Liver (tissue), 2 donors: Measurements from ENCODE around the gene USHBP1.
A peak's percentile ranks its signal among the peaks of the same experiment; 100 is the strongest.

Source experiments
- JUND ChIP-seq, 2 donors: IDR thresholded peaks; 2 replicates each; pipeline ENCODE4 v1.6.1; 2016; ENCODE audit warnings: antibody characterized with exemption in 2 of 2
- RAD21 ChIP-seq, 2 donors: IDR thresholded peaks; 2 replicates each; pipeline ENCODE4 v1.6.1; 2016; ENCODE audit warnings: antibody characterized with exemption in 2 of 2, mild to moderate bottlenecking in 2 of 2
- TF ChIP-seq, protein P1 (sequence below): IDR thresholded peaks from 2 replicates; pipeline ENCODE4 v1.6.1; 2016; ENCODE audit warnings: antibody characterized with exemption
- donor health status: healthy.

DNA sequence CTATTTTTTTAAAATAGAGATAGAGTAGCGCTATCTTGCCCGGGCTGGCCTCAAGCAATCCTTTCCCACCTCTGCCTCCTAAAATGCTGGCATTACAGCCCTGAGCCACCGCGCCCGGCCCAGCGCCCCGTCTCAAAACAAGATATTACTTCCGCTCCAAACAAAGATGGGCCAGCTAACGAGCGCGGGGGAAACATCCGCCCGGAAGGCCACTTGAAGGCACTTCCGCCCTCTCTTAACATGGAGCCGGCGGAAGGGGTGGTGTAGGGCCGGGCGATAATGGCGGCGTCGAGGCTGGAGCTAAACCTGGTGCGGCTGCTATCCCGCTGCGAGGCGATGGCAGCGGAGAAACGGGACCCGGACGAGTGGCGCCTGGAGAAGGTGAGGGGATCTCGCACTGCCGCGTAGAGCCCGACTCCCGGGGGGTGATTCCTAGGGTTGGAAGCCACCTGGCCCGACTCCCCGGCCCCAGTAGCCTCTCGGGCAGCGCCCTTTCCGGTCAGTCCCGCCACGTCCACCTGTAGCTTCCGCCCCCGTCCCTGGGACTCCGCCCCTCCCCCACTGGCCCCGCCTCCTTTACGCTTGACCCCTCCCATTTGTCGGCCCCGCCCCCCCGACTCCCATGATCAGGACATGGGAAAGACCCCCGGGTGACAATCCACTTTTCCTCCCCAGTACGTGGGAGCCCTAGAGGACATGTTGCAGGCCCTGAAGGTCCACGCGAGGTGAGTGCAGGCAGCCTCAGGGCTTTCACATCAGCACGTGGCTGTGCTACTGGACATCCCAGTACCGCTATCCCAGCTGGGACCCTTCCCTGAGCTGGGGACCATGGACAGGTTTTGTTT lies 49.2 kb downstream of the USHBP1 start, which contains the start of gene USE1:
- TF ChIP-seq JUND (IDR thresholded peaks at IDR 0.05) (peak in 1 of 2 donors; percentile 16), RAD21 (IDR thresholded peaks at IDR 0.05) (peak; percentile 49 to 64)
- TF ChIP-seq, protein P1, sequence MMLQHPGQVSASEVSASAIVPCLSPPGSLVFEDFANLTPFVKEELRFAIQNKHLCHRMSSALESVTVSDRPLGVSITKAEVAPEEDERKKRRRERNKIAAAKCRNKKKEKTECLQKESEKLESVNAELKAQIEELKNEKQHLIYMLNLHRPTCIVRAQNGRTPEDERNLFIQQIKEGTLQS, result no peak
